H1 (cell line): ENCODE measurements around the gene FSIP1. TPM values are rescaled to one million over a fixed set of nuclear protein-coding genes. Genes with fewer than 3 reads are reported as not detected.
A peak's percentile ranks its signal among the peaks of the same experiment; 100 is the strongest.

Experiments
- BACH1 ChIP-seq: IDR thresholded peaks from 2 replicates; pipeline ENCODE4 v1.6.1; 2012; ENCODE audit warnings: low read length, improper control_type of control experiment
- BCL11A ChIP-seq, 2 experiments: IDR thresholded peaks; one replicate each; pipeline ENCODE4 v1.6.1; 2011; ENCODE audit warnings: low read depth in 2 of 2, low read length in 2 of 2, mild to moderate bottlenecking in 2 of 2
- CREB1 ChIP-seq: IDR thresholded peaks from 2 replicates; pipeline ENCODE4 v1.6.1; 2012; ENCODE audit warnings: inconsistent platforms
- EGR1 ChIP-seq: IDR thresholded peaks from 2 replicates; pipeline ENCODE4 v1.6.1; 2011; ENCODE audit warnings: low read depth, low read length, borderline replicate concordance
- EP300 ChIP-seq, 2 experiments: IDR thresholded peaks; 1 replicate in 1 of 2; 2 replicates in 1 of 2; pipeline ENCODE4 v1.6.1; 2011 to 2012; ENCODE audit warnings: low read depth in 2 of 2, low read length in 2 of 2, mild to moderate bottlenecking in 2 of 2, borderline replicate concordance in 1 of 2, inconsistent platforms in 1 of 2, moderate library complexity in 1 of 2
- GABPA ChIP-seq: IDR thresholded peaks from 2 replicates; pipeline ENCODE4 v1.6.1; 2011; ENCODE audit warnings: mild to moderate bottlenecking, low read length, moderate library complexity, borderline replicate concordance; ENCODE audit not compliant: insufficient read depth
- GTF2F1 ChIP-seq: IDR thresholded peaks from 2 replicates; pipeline ENCODE4 v1.6.1; 2012; ENCODE audit warnings: low read depth, low read length, improper control_type of control experiment, borderline replicate concordance
- KDM5A ChIP-seq: fragments of 200-600 bp; IDR thresholded peaks from 2 replicates; pipeline ENCODE4 v1.7.1; 2012; ENCODE audit warnings: mild to moderate bottlenecking, low read length, inconsistent platforms, mixed read lengths
- RFX5 ChIP-seq: IDR thresholded peaks from 2 replicates; pipeline ENCODE4 v1.6.1; 2011; ENCODE audit warnings: low read depth, low read length, improper control_type of control experiment, borderline replicate concordance
- SIX5 ChIP-seq: IDR thresholded peaks from 2 replicates; pipeline ENCODE4 v1.6.1; 2011; ENCODE audit warnings: mild to moderate bottlenecking, low read depth, low read length
- TAF7 ChIP-seq: optimal IDR thresholded peaks from 2 replicates; pipeline ENCODE3; 2011; ENCODE audit warnings: low read depth, mild to moderate bottlenecking, inconsistent platforms, low read length, moderate library complexity, borderline replicate concordance
- YY1 ChIP-seq: IDR thresholded peaks from 2 replicates; pipeline ENCODE4 v1.6.1; 2011; ENCODE audit warnings: low read depth, mild to moderate bottlenecking, low read length
- polyA plus RNA-seq, 7 experiments: library from polyadenylated mRNA; depleted of rRNA in 3 of 7; stranded (reverse) in 5 of 7; unstranded in 2 of 7; fragments of >200 nt in 5 of 7; fragments of 200-250 nt in 2 of 7; gene quantifications; 1 replicate in 5 of 7; 2 replicates in 1 of 7; 4 replicates in 1 of 7; pipeline versions ENCODE4 v1.2.1 to v1.2.3, GENCODE V29; 2011 to 2013; ENCODE audit warnings: missing spikeins in 2 of 7, mixed read lengths in 2 of 7
- total RNA-seq: library from RNA; stranded (reverse); fragmentation: NEBNext Ultra II Directional; extraction: Animal tissue kit (Norgen Biotek cat#: 25700); gene quantifications from 2 replicates; pipeline ENCODE4 v1.2.1, GENCODE V29; 2021
- TF ChIP-seq, protein P1 (sequence below): IDR thresholded peaks from 2 replicates; pipeline ENCODE4 v1.6.1; 2011; ENCODE audit warnings: low read depth, mild to moderate bottlenecking, low read length; ENCODE audit not compliant: insufficient read depth
- TF ChIP-seq, protein P2 (sequence below): IDR thresholded peaks from 2 replicates; pipeline ENCODE4 v1.6.1; 2012; ENCODE audit warnings: low read length, inconsistent platforms
- TF ChIP-seq, protein P3 (sequence below): IDR thresholded peaks from 2 replicates; pipeline ENCODE4 v1.6.1; 2012; ENCODE audit warnings: inconsistent platforms

The FSIP1 gene
- total and polyA plus RNA-seq, 2 of the 8 experiments (the other 6 are each of a cell fraction or from before 2014, with no cell fraction given) = 0.18 to 1.3 TPM

DNA sequence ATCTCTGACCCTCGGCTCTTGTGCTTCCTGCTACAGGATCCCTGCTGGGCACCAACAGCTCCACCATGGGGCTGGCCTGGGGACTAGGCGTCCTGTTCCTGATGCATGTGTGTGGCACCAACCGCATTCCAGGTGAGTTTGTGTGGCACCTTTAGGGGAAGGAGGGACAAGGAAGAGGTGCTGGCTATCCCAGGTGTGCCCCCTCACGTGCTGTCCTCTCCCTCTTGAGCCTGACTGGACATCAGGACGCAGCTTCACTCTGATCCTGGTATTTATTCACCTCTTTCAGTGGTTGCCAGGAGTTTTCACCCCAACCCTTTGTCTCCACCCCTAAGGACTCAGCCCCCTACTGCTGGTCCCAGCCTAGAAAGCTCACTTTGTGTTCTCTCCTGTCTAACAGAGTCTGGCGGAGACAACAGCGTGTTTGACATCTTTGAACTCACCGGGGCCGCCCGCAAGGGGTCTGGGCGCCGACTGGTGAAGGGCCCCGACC lies 200.8 kb downstream of the FSIP1 start (continued):
- TF ChIP-seq EGR1 = no peak
- peak; percentile 81 for TF ChIP-seq TAF7
- TF ChIP-seq KDM5A = no peak
- TF ChIP-seq, protein P1, sequence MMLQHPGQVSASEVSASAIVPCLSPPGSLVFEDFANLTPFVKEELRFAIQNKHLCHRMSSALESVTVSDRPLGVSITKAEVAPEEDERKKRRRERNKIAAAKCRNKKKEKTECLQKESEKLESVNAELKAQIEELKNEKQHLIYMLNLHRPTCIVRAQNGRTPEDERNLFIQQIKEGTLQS = no peak
- no peak for TF ChIP-seq BCL11A (IDR thresholded peaks at IDR 0.05; ENCODE audit: low read depth in 2 of 2, low read length in 2 of 2)
- no peak for TF ChIP-seq EP300 (IDR thresholded peaks at IDR 0.05; ENCODE audit: borderline replicate concordance in 1 of 2, low read depth in 2 of 2, low read length in 2 of 2)
- no peak for TF ChIP-seq BACH1
- TF ChIP-seq CREB1 = no peak
- TF ChIP-seq, protein P2, sequence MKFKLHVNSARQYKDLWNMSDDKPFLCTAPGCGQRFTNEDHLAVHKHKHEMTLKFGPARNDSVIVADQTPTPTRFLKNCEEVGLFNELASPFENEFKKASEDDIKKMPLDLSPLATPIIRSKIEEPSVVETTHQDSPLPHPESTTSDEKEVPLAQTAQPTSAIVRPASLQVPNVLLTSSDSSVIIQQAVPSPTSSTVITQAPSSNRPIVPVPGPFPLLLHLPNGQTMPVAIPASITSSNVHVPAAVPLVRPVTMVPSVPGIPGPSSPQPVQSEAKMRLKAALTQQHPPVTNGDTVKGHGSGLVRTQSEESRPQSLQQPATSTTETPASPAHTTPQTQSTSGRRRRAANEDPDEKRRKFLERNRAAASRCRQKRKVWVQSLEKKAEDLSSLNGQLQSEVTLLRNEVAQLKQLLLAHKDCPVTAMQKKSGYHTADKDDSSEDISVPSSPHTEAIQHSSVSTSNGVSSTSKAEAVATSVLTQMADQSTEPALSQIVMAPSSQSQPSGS = peak; percentile 5; the same call in 1 of the 2 replicates
- TF ChIP-seq GTF2F1 = no peak
- TF ChIP-seq YY1 = no peak
- TF ChIP-seq, protein P3, sequence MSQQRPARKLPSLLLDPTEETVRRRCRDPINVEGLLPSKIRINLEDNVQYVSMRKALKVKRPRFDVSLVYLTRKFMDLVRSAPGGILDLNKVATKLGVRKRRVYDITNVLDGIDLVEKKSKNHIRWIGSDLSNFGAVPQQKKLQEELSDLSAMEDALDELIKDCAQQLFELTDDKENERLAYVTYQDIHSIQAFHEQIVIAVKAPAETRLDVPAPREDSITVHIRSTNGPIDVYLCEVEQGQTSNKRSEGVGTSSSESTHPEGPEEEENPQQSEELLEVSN = no peak
- no peak for TF ChIP-seq RFX5
- TF ChIP-seq SIX5 = no peak
- no peak for TF ChIP-seq GABPA
- TF ChIP-seq, all 59 proteins: peak for 10
